Keratinocyte (primary cell): ENCODE results near the gene OXCT1.

Experiments used
- EZH2 ChIP-seq: IDR thresholded peaks from one replicate; pipeline ENCODE4 v1.6.1; 2012; ENCODE audit warnings: inconsistent platforms, mild to moderate bottlenecking, low read length, moderate library complexity
- TF ChIP-seq, protein P1 (sequence below), 3 experiments: IDR thresholded peaks in 1 of 3; conservative IDR thresholded peaks in 1 of 3; optimal IDR thresholded peaks in 1 of 3; 2 replicates in 2 of 3; 3 replicates in 1 of 3; pipeline versions ENCODE3 to v1.5.1; 2011; ENCODE audit warnings: low read length in 3 of 3, mild to moderate bottlenecking in 3 of 3, moderate library complexity in 2 of 3, control low read depth in 1 of 3, inconsistent platforms in 1 of 3; ENCODE audit not compliant: insufficient read depth in 2 of 3; ENCODE audit errors: extremely low read depth in 1 of 3

DNA sequence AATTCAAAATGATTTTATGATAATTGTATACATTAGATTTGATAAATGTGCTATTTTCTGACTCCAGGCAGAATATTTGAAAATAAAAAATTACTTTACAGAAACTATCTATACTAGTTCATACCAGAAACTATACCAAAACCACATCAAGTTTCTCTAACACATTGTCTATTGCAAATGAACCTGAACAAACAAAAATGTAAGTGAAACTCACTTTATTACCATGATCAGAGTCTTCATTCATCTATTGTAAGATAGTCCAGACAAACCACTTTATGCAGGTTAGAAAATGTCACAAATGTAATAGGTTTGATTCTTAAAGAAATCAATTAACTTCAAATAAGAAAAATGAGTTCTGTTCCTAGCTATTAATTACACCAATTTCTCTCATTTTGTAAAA, 99.4 kb downstream of the OXCT1 start:
- TF ChIP-seq, protein P1, sequence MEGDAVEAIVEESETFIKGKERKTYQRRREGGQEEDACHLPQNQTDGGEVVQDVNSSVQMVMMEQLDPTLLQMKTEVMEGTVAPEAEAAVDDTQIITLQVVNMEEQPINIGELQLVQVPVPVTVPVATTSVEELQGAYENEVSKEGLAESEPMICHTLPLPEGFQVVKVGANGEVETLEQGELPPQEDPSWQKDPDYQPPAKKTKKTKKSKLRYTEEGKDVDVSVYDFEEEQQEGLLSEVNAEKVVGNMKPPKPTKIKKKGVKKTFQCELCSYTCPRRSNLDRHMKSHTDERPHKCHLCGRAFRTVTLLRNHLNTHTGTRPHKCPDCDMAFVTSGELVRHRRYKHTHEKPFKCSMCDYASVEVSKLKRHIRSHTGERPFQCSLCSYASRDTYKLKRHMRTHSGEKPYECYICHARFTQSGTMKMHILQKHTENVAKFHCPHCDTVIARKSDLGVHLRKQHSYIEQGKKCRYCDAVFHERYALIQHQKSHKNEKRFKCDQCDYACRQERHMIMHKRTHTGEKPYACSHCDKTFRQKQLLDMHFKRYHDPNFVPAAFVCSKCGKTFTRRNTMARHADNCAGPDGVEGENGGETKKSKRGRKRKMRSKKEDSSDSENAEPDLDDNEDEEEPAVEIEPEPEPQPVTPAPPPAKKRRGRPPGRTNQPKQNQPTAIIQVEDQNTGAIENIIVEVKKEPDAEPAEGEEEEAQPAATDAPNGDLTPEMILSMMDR (optimal IDR thresholded peaks at IDR 0.05 in 1 of 3, IDR thresholded peaks at IDR 0.05 in 1 of 3, conservative IDR thresholded peaks at IDR 0.05 in 1 of 3; ENCODE audit: extremely low read depth in 1 of 3, insufficient read depth in 2 of 3, low read length in 3 of 3) = no peak
- TF ChIP-seq EZH2 = no peak
